OCI-LY1 (cell line): ENCODE results near the gene RUFY3.

ENCODE experiments used
- H2AFZ ChIP-seq: fragments of 200-600 bp; sonication (generic), shearing (Covaris generic); 2 replicates; pipeline ENCODE4 v1.6.0; 2014; ENCODE audit warnings: antibody characterized with exemption, mild to moderate bottlenecking, low read length
- H3F3A ChIP-seq: fragments of 200-600 bp; sonication (generic), shearing (Covaris generic); 2 replicates; pipeline ENCODE4 v1.6.0; 2014; ENCODE audit warnings: mild to moderate bottlenecking, antibody characterized with exemption, low read length, moderate library complexity; ENCODE audit not compliant: insufficient read depth
- H3K27ac ChIP-seq: fragments of 200-600 bp; sonication (generic); 2 replicates; pipeline ENCODE4 v1.5.1; 2014; ENCODE audit warnings: low read length, mixed run types, mild to moderate bottlenecking, low read depth; ENCODE audit not compliant: poor library complexity, severe bottlenecking
- H3K27me3 ChIP-seq: fragments of 200-600 bp; sonication (generic); 2 replicates; pipeline ENCODE4 v1.6.0; 2014; ENCODE audit warnings: antibody characterized with exemption, mild to moderate bottlenecking, low read length, moderate library complexity; ENCODE audit not compliant: insufficient read depth
- H3K36me3 ChIP-seq: fragments of 200-600 bp; sonication (generic); 2 replicates; pipeline ENCODE4 v1.6.1; 2014; ENCODE audit warnings: mild to moderate bottlenecking, antibody characterized with exemption, low read length, moderate library complexity, mixed read lengths; ENCODE audit not compliant: insufficient read depth
- H3K4me1 ChIP-seq: fragments of 200-600 bp; sonication (generic); 2 replicates; pipeline ENCODE4 v1.5.1; 2014; ENCODE audit warnings: mild to moderate bottlenecking, low read length, moderate library complexity; ENCODE audit not compliant: insufficient read depth, severe bottlenecking
- H3K4me2 ChIP-seq: fragments of 200-600 bp; sonication (generic), shearing (Covaris generic); 2 replicates; pipeline ENCODE4 v1.6.1; 2014; ENCODE audit warnings: low read length
- H3K4me3 ChIP-seq: fragments of 200-600 bp; sonication (generic); 2 replicates; pipeline ENCODE4 v1.5.1; 2014; ENCODE audit warnings: low read length, low read depth, mild to moderate bottlenecking, mixed read lengths; ENCODE audit not compliant: poor library complexity, severe bottlenecking
- H3K79me2 ChIP-seq: fragments of 200-600 bp; shearing (Covaris generic); 2 replicates; pipeline ENCODE4 v1.6.1; 2016; ENCODE audit warnings: mixed run types, low read length, mixed read lengths; ENCODE audit not compliant: insufficient read depth
- H3K9ac ChIP-seq: fragments of 200-600 bp; sonication (generic), shearing (Covaris generic); 2 replicates; pipeline ENCODE4 v1.6.1; 2014; ENCODE audit warnings: mild to moderate bottlenecking, low read length, mixed read lengths
- H3K9me2 ChIP-seq: fragments of 200-600 bp; sonication (generic), shearing (Covaris generic); 2 replicates; pipeline ENCODE4 v1.6.1; 2014; ENCODE audit warnings: low read depth, mild to moderate bottlenecking, low read length, mixed read lengths
- H3K9me3 ChIP-seq: fragments of 200-600 bp; shearing (Covaris generic); 2 replicates; pipeline ENCODE4 v1.6.1; 2014; ENCODE audit warnings: low read length, mixed read lengths
- H4K20me1 ChIP-seq: fragments of 200-600 bp; sonication (generic), shearing (Covaris generic); 2 replicates; pipeline ENCODE4 v1.6.0; 2016; ENCODE audit warnings: mild to moderate bottlenecking, low read length; ENCODE audit not compliant: insufficient read depth
- EZH2 ChIP-seq: fragments of 200-600 bp; sonication (generic), shearing (Covaris generic); IDR thresholded peaks from 2 replicates; pipeline ENCODE4 v1.8.0; 2017; ENCODE audit warnings: borderline replicate concordance, mixed run types, mild to moderate bottlenecking, antibody characterized with exemption, low read length, moderate library complexity, mixed read lengths
- TF ChIP-seq, protein P1 (sequence below): fragments of 200-600 bp; sonication (generic), shearing (Covaris generic); IDR thresholded peaks from 2 replicates; pipeline ENCODE4 v1.5.1; 2017; ENCODE audit warnings: mild to moderate bottlenecking, antibody characterized with exemption, low read length, moderate library complexity, mixed read lengths

The RUFY3 gene

DNA sequence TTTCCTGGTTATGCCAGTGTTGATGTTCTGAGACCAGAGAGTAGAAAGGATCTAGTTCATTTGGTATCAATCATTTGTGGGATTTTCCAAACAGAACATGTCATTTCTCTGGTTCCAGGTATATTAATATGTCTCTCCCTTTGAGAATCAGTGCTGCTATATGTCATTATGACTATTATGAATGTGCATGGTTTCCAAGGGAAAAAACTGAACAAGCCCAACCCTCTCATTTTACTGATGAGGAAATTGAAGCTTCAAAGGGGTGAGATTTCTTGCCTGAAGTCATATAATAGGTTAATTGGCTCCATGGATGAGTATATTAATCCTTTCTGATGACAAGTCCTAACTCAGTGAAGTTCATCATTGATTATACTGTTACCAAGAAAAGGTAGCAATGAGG, 31.9 kb downstream of the RUFY3 start:
- Histone ChIP-seq H3K4me3 (no peak overlapping the region), H3K27ac (peak overlapping the region; percentile 71), H3K9me3 (no peaks in the 10 kb centered on the region), H3K79me2 (peaks cover 53% of the 10 kb centered on the region), H3K4me2 (no peak overlapping the region), H3K4me1 (peaks cover 60% of the 10 kb centered on the region), H3K9ac (no peak overlapping the region), H2AFZ (no peak overlapping the region), H3K9me2 (no peaks in the 10 kb centered on the region), H4K20me1 (no peaks in the 10 kb centered on the region), H3K36me3 (no peaks in the 10 kb centered on the region), H3F3A (no peaks in the 10 kb centered on the region), H3K27me3 (no peaks in the 10 kb centered on the region)
- TF ChIP-seq, protein P1, sequence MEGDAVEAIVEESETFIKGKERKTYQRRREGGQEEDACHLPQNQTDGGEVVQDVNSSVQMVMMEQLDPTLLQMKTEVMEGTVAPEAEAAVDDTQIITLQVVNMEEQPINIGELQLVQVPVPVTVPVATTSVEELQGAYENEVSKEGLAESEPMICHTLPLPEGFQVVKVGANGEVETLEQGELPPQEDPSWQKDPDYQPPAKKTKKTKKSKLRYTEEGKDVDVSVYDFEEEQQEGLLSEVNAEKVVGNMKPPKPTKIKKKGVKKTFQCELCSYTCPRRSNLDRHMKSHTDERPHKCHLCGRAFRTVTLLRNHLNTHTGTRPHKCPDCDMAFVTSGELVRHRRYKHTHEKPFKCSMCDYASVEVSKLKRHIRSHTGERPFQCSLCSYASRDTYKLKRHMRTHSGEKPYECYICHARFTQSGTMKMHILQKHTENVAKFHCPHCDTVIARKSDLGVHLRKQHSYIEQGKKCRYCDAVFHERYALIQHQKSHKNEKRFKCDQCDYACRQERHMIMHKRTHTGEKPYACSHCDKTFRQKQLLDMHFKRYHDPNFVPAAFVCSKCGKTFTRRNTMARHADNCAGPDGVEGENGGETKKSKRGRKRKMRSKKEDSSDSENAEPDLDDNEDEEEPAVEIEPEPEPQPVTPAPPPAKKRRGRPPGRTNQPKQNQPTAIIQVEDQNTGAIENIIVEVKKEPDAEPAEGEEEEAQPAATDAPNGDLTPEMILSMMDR = no peak

DNA sequence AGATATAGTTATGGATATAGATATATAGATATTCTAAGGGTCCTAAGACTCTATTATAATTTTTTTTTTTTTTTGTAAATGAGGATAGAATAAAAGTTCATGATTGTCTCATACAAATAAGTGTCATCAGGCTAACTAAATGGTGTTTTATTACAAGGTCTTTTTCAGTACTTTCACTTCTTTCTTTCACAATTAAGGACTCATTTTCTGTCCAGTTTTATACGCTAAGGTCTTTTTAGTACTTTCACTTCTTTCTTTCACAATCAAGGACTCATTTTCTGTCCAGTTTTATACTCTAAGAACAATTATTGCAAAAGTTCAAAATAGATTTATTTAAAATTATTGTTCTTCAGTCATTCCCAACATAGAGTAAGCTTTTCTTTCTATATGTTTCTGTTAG, 32.7 kb downstream of the RUFY3 start:
- H3K9me3 ChIP-seq = no peaks in the 10 kb centered on the region
- H3K27ac ChIP-seq = peak overlapping the region; percentile 71
- H3K36me3 ChIP-seq = no peaks in the 10 kb centered on the region
- H3K4me2 ChIP-seq = peak overlapping the region; percentile 70
- H3K4me1 ChIP-seq = peaks cover 61% of the 10 kb centered on the region
- H3K9me2 ChIP-seq = no peaks in the 10 kb centered on the region
- H3F3A ChIP-seq = no peaks in the 10 kb centered on the region
- peaks cover 50% of the 10 kb centered on the region for H3K79me2 ChIP-seq
- peak overlapping the region; percentile 32; the same call in 1 of the 2 replicates for H3K9ac ChIP-seq
- H3K27me3 ChIP-seq = no peaks in the 10 kb centered on the region
- H2AFZ ChIP-seq = no peak overlapping the region
- TF ChIP-seq, protein P1 = no peak
- TF ChIP-seq EZH2 = no peak
- H3K4me3 ChIP-seq = peak overlapping the region; percentile 5
- H4K20me1 ChIP-seq = no peaks in the 10 kb centered on the region

DNA sequence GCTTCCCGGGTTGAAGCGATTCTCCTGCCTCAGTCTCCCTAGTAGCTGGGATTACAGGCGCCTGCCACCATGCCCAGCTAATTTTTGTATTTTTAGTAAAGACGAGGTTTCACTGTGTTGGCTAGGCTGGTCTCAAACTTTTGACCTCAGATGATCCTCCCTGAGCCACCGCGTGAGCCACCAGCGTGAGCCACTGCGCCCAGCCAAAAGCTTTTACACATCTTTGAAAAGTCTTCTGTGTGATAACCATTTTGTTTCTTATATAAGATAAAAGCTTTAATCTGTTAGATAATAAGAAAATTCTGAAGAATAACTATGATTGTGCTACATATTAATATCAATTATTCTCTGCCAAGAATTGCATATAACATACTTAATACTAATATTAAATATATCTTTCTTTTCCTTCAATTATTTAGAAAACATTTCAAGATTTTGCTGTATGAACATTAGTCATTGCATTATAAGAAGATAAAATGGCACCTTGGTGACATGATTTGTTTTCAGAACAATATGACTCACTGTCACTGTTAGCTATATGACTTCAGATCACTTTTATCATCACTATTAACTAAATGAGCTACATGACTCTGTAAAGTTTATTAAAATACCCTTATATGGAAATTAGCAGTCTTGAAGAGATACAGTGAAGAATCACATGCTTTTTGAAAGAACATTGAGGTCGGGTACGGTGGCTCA, 33.4 kb downstream of the RUFY3 start:
- peak overlapping the region; percentile 70 for H3K4me2 ChIP-seq
- H3K4me3 ChIP-seq = peak overlapping the region; percentile 42
- H3K27ac ChIP-seq = peak overlapping the region; percentile 71
- no peak for TF ChIP-seq EZH2
- TF ChIP-seq, protein P1 = no peak
- H3K4me1 ChIP-seq = peaks cover 57% of the 10 kb centered on the region
- peaks cover 54% of the 10 kb centered on the region for H3K79me2 ChIP-seq
- H3K9me3 ChIP-seq = no peaks in the 10 kb centered on the region
- no peaks in the 10 kb centered on the region for H3K9me2 ChIP-seq
- H3K9ac ChIP-seq = peak overlapping the region; percentile 39
- no peaks in the 10 kb centered on the region for H4K20me1 ChIP-seq
- H3K27me3 ChIP-seq = no peaks in the 10 kb centered on the region
- no peak overlapping the region for H2AFZ ChIP-seq
- no peaks in the 10 kb centered on the region for H3F3A ChIP-seq
- no peaks in the 10 kb centered on the region for H3K36me3 ChIP-seq
